HEK293T (cell line): ENCODE measurements around the gene CCDC142.

ENCODE experiments used
- ARNT ChIP-seq: fragments of 450-650 bp; IDR thresholded peaks from 2 replicates; pipeline ENCODE4 v1.6.1; 2017; ENCODE audit warnings: mild to moderate bottlenecking
- BHLHE40 ChIP-seq: fragments of 450-650 bp; IDR thresholded peaks from 2 replicates; pipeline ENCODE4 v1.6.1; 2016; ENCODE audit warnings: mild to moderate bottlenecking, moderate library complexity, borderline replicate concordance
- CTBP1 ChIP-seq: fragments of 450-650 bp; IDR thresholded peaks from 2 replicates; pipeline ENCODE4 v1.6.1; 2016; ENCODE audit warnings: borderline replicate concordance
- FOXA1 ChIP-seq: fragments of 450-650 bp; IDR thresholded peaks from 2 replicates; pipeline ENCODE4 v1.6.1; 2016; ENCODE audit warnings: mild to moderate bottlenecking
- FOXK2 ChIP-seq: fragments of 450-650 bp; IDR thresholded peaks from 2 replicates; pipeline ENCODE4 v1.6.1; 2016; ENCODE audit warnings: mild to moderate bottlenecking
- FOXM1 ChIP-seq: fragments of 450-650 bp; IDR thresholded peaks from 2 replicates; pipeline ENCODE4 v1.6.1; 2017; ENCODE audit warnings: mild to moderate bottlenecking, borderline replicate concordance
- HDGF ChIP-seq: fragments of 450-650 bp; IDR thresholded peaks from 2 replicates; pipeline ENCODE4 v1.6.1; 2017; ENCODE audit warnings: antibody characterized with exemption, borderline replicate concordance
- L3MBTL2 ChIP-seq: fragments of 450-650 bp; conservative IDR thresholded peaks from 2 replicates; pipeline ENCODE4 v1.6.1; 2016; ENCODE audit warnings: mild to moderate bottlenecking
- NFRKB ChIP-seq: fragments of 450-650 bp; IDR thresholded peaks from 2 replicates; pipeline ENCODE4 v1.6.1; 2016; ENCODE audit warnings: mild to moderate bottlenecking, moderate library complexity
- SP1 ChIP-seq: fragments of 450-650 bp; IDR thresholded peaks from 2 replicates; pipeline ENCODE4 v1.6.1; 2017
- SUZ12 ChIP-seq: fragments of 450-650 bp; IDR thresholded peaks from 2 replicates; pipeline ENCODE4 v1.6.1; 2016; ENCODE audit warnings: mild to moderate bottlenecking
- ZNF384 ChIP-seq: fragments of 450-650 bp; IDR thresholded peaks from 2 replicates; pipeline ENCODE4 v1.6.1; 2016

- TF ChIP-seq SP1 (no peak), ZNF384 (no peak), HDGF (no peak), BHLHE40 (no peak), FOXK2 (no peak), FOXM1 (no peak), SUZ12 (no peak), FOXA1 (no peak), NFRKB (no peak), CTBP1 (no peak), ARNT (no peak), L3MBTL2 (no peak)
Observed at GRCh38 chr2:74505448-74506246, 22.8 kb upstream of the CCDC142 start.
